GM10248 (cell line): ENCODE results near the gene SHISA9.

ENCODE experiments used
- CTCF ChIA-PET: fragments of 300-600 bp; sonication (Branson Sonifier 250); formaldehyde crosslinking; extraction: SDS; loops from one replicate; lab custom pipeline; 2021; ENCODE audit warnings: antibody characterized with exemption; lab: Yijun Ruan, JAX
- POLR2A ChIA-PET: fragments of 350-650 bp; sonication (Branson Sonifier 250); formaldehyde crosslinking; extraction: SDS; loops from one replicate; lab custom pipeline; 2020; ENCODE audit warnings: antibody characterized with exemption; lab: Yijun Ruan, JAX
- DNase-seq: peaks from one replicate; pipeline ENCODE4 v3.0.0; 2012; ENCODE audit errors: extremely low spot score
- TF ChIP-seq, protein P1 (sequence below): IDR thresholded peaks from 2 replicates; pipeline ENCODE4 v1.5.1; 2012; ENCODE audit warnings: mild to moderate bottlenecking, low read depth; ENCODE audit errors: extremely low read depth, missing control alignments, control extremely low read depth

Gene SHISA9

DNA sequence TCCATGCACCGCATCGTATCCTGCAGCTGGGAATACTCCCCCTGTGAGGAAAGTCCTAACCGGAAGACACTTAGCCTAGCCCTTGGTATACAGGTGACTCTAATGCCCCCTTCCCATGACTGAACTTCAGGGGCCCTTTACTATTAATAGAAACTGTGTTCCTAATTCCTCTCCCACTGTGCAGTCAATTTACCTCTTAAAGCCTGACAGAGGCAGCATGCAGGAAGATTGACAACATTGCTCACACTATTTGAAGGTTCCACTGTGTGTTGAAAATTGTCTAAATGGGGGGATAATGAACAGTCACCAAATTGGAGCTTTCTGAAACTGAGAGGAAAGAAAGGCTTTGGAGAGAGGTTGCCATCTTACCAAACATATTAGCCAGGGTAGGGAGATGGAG is 222.6 kb downstream of the SHISA9 start:
- no peak for DNase-seq
- ChIA-PET CTCF (interaction anchor here (1.3 kb wide), 1 partner anchor 12 kb away, joined by 4 read pairs; no protein-coding TSS in a partner anchor), POLR2A (no interaction called here)
- TF ChIP-seq, protein P1, sequence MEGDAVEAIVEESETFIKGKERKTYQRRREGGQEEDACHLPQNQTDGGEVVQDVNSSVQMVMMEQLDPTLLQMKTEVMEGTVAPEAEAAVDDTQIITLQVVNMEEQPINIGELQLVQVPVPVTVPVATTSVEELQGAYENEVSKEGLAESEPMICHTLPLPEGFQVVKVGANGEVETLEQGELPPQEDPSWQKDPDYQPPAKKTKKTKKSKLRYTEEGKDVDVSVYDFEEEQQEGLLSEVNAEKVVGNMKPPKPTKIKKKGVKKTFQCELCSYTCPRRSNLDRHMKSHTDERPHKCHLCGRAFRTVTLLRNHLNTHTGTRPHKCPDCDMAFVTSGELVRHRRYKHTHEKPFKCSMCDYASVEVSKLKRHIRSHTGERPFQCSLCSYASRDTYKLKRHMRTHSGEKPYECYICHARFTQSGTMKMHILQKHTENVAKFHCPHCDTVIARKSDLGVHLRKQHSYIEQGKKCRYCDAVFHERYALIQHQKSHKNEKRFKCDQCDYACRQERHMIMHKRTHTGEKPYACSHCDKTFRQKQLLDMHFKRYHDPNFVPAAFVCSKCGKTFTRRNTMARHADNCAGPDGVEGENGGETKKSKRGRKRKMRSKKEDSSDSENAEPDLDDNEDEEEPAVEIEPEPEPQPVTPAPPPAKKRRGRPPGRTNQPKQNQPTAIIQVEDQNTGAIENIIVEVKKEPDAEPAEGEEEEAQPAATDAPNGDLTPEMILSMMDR: no peak

DNA sequence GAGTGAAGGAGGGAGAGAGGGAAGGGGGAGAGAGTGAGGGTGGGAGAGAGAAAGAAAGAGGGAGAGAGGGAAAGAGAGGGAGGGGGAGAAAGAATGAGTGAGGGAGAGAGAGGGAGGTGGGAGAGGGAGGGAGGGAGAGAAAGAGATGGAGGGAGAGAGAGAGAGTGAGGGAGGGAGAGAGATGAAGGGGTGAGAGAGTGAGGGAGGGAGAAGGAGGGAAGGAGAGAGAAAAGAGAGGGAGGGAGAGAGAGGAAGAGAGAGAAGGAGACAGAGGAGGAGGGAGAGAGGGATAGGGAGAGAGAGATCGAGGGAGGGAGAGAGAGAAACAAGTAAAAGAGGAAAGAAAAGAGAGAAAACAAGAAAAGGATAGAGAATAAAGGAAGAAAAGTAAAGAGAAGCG is 225.7 kb downstream of the SHISA9 start:
- TF ChIP-seq, protein P1: no peak
- POLR2A ChIA-PET: no interaction called here
- no peak for DNase-seq
- CTCF ChIA-PET: no interaction called here

DNA sequence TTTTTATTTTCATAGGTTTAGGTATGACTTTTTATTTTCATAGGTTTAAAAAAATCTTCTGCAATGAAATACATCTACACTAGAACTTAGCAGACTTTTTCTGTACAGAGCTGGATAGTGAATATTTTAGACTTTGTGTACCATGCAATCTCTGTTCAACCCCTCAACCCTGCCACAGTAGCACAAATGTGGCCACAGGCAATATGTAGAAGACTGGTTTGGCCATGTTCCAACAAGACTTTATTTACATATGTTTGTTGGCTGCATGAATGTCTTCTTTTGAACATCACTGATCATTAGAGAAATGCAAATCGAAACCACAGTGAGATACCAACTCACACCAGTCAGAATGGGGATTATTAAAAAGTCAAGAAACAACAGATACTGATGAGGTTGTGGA is 229.2 kb downstream of the SHISA9 start:
- CTCF ChIA-PET: interaction anchor here (0.9 kb wide), 1 partner anchor 37 kb away, joined by 3 read pairs; no protein-coding TSS in a partner anchor
- POLR2A ChIA-PET: no interaction called here
- TF ChIP-seq, protein P1: no peak
- no peak for DNase-seq

DNA sequence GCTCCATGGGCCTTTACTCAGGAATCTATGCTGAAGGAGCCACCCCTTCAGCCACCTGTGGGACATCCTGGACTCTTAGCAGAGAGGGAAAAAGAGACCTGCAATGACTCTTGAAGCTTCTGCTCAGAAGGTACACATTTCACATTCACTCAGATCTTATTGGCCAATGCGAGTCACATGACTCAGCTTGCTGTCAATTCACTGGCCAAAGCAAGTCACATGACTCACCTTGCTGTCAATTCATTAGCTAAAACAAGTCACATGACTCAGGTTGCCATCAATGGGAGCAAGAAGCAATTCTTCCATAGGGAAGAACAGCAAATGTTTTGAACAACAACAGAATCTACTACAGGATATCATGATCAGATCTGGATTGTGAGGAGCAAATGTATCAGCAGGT is 233.4 kb downstream of the SHISA9 start:
- TF ChIP-seq, protein P1: no peak
- DNase-seq: no peak
- CTCF ChIA-PET: no interaction called here
- POLR2A ChIA-PET: no interaction called here

DNA sequence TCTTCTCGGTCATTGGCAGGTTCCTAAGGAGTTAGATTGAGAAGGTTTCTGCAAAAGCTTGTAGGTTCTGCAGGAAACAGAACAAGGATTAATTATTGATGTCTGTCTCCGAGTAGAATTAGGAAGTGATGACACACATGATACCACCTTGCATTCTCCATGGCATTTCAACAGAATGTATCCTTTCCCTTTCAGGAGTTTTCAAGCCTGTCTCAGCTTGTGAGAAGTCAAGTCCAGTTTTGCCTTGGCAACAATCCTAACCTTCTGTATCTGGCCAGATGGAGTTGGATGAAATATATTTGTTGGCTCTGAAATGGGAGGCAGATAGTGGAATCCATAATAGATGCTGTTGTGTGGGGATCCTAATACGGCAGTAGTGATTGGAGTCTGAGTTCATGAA is 235.5 kb downstream of the SHISA9 start:
- CTCF ChIA-PET: no interaction called here

DNA sequence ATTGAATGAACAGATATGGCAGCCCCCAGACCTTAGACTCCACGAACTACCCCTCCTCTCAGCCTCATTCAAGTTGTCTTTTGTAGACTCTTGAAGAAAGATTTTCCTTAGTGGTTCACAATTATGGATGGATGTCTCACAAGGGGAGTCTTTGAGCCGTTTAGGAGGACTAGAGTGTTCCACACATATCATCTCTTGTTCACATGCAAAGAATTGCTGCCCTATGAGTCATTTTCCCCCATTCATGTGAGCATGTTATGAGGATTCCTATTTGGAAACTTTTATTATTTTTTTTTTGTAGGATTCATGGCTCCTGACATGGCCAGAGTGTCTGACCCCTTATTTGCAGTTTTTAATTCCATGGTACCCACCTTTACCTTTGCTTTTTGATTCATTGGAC is 237.1 kb downstream of the SHISA9 start:
- POLR2A ChIA-PET: no interaction called here
- no peak for DNase-seq
- TF ChIP-seq, protein P1: no peak
- CTCF ChIA-PET: no interaction called here

More for the DNA sequence above, 235.5 kb downstream of the SHISA9 start:
- TF ChIP-seq, protein P1: no peak
- POLR2A ChIA-PET: no interaction called here
- no peak for DNase-seq
